ENCODE results near the gene EFCAB6. TPM values are rescaled to one million over a fixed set of nuclear protein-coding genes. Genes with fewer than 3 reads are reported as not detected.

The EFCAB6 gene
- total and polyA plus RNA-seq, 8 donors: 2.0 to 5.5 (median 3.5) TPM

DNA sequence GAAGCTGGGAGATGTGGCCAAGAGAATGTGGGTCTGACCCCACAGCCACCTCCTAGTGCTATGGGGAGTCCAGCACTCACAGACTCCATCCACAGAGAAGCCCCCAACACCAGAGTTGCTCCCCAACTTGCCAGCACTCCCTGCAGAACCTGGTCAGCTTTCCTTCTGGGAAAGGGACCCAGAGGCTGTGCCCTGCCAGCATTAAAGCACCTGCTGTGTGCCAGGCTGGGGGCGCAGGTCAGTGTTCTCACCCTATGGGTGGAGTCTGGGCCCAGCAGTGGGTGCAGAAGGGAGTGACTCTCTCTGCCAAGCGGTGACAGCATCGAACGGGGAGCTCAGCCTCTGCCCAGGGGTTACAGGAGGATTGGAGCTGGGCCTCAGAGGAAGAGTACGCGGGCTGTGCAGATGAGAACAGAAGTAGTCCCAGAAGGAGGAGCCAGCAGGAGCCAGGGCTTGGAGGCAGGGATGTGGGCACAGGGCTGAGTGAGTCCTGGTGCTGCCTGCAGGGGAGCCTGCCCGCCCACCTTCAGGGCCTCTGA is 285.9 kb downstream of the EFCAB6 start:
- no peaks in the 10 kb centered on the region for H3K9me3 ChIP-seq
- H3K4me3 ChIP-seq: no peak overlapping the region
- peak in 1 of 4 donors; percentile 17 for DNase-seq
- H3K4me1 ChIP-seq: no peaks in the 10 kb centered on the region
- no peak overlapping the region for H3K27ac ChIP-seq
- ATAC-seq: no peak
- peaks cover 0 to 43% of the 10 kb centered on the region in 2 donors for H3K27me3 ChIP-seq
- intact Hi-C loops (cut with DNase I): no loop called here
- H3K36me3 ChIP-seq: no peaks in the 10 kb centered on the region
- TF ChIP-seq CTCF (IDR thresholded peaks at IDR 0.05): no peak

DNA sequence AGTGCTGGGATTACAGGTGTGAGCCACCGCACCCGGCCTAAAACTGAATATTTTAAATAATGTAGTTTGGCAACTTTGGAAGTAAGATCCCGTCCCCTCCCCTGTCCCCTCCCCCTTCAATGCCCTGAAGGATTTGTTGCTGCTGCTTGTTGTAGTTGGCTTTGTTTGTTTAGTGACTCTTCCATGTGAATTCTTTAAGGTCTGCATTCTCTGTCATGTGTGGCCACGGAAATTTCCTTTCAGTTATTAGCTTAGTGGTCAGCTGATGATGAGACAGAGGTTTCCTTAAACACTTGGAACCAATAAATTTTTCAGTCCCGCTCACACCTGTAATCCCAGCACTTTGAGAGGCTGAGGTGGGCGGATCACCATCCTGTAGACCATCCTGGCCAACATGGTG is 290.4 kb downstream of the EFCAB6 start:
- TF ChIP-seq CTCF (IDR thresholded peaks at IDR 0.05): no peak
- intact Hi-C loops (cut with DNase I): no loop called here

DNA sequence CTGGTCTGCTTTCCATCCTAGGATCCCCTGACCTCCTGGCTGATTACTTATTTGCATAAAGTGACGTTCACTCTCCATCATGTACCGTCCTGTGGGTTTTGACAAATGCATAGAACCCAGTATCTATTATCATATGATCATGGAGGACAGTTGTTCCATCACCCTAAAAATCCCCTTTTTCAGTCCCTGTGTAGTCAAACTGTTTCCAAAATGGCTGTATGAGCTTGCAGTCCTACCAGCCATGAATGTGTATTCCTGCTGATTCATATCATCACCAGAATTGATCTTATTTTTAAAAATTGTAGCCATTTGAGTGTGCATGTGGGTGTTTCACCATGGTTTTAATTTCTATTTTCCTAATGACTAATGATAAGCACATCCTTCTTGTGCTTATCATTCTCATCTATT is 291.5 kb downstream of the EFCAB6 start:
- TF ChIP-seq CTCF (IDR thresholded peaks at IDR 0.05): no peak

More for the DNA sequence above, 290.4 kb downstream of the EFCAB6 start:
- H3K27me3 ChIP-seq: peaks cover 0 to 53% of the 10 kb centered on the region in 2 donors
- H3K4me3 ChIP-seq: no peak overlapping the region
- DNase-seq: no peak
- H3K27ac ChIP-seq: no peak overlapping the region
- no peaks in the 10 kb centered on the region for H3K36me3 ChIP-seq
- no peaks in the 10 kb centered on the region for H3K9me3 ChIP-seq
- no peak for ATAC-seq
- H3K4me1 ChIP-seq: no peaks in the 10 kb centered on the region

GRCh38 chr22:43516996-43517635 is 295.0 kb downstream of the EFCAB6 start:
- Histone ChIP-seq H3K9me3 (no peaks in the 10 kb centered on the region), H3K36me3 (no peaks in the 10 kb centered on the region), H3K4me1 (no peaks in the 10 kb centered on the region), H3K27me3 (peaks cover 0 to 44% of the 10 kb centered on the region in 2 donors), H3K27ac (no peak overlapping the region), H3K4me3 (no peak overlapping the region)
- DNase-seq (peak in 1 of 4 donors; percentile 57), ATAC-seq (no peak)
- no peak for TF ChIP-seq CTCF (IDR thresholded peaks at IDR 0.05)
- intact Hi-C loops (cut with DNase I): no loop called here

More for the DNA sequence above, 291.5 kb downstream of the EFCAB6 start:
- no peaks in the 10 kb centered on the region for H3K4me1 ChIP-seq
- H3K9me3 ChIP-seq: no peaks in the 10 kb centered on the region
- peaks cover 0 to 53% of the 10 kb centered on the region in 2 donors for H3K27me3 ChIP-seq
- ATAC-seq (no peak), DNase-seq (no peak)
- no peaks in the 10 kb centered on the region for H3K36me3 ChIP-seq
- intact Hi-C loops (cut with DNase I): no loop called here
- H3K27ac ChIP-seq: no peak overlapping the region
- H3K4me3 ChIP-seq: no peak overlapping the region

DNA sequence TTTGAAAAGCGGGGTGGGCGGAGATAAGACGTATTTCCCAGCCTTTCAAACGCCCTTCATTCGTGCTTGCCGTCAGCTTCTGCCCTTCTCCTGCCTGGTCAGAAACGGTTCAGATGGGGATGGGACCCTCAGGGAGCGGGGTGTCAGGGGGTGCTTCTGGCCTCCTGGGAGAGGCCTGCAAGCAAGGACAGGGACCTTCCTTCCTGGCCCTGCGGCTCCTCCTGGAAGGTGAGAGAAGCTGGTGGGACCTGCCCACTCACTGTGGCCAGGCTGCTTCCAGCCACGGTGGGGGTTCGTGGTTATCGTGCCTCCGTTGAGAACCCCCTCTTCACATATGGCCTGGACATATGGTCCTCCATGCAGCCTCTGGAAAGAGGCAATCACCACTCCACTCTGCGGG is 295.7 kb downstream of the EFCAB6 start:
- Histone ChIP-seq H3K27me3 (peaks cover 0 to 40% of the 10 kb centered on the region in 2 donors), H3K36me3 (no peaks in the 10 kb centered on the region), H3K27ac (no peak overlapping the region), H3K9me3 (no peaks in the 10 kb centered on the region), H3K4me3 (no peak overlapping the region), H3K4me1 (no peaks in the 10 kb centered on the region)
- intact Hi-C loops (cut with DNase I): no loop called here
- no peak for DNase-seq
- ATAC-seq: no peak
- TF ChIP-seq CTCF (IDR thresholded peaks at IDR 0.05): no peak

Measured in left lung (tissue), 10 donors.